Head of caudate nucleus (tissue), 42 donors: ENCODE results near the gene GNB2.

Experiments used
- DNase-seq, 42 donors: peaks; one replicate each; pipeline versions ENCODE4 v3.0.0 to v3.0.0-alpha.2; 2020 to 2021; ENCODE audit warnings: mixed read lengths in 7 of 42
- intact Hi-C: fragments of 100-400 bp; cut with DNase I; formaldehyde crosslinking; loops from one replicate; pipeline ENCODE4 v1.15.0; 2022

GNB2 gene

DNA sequence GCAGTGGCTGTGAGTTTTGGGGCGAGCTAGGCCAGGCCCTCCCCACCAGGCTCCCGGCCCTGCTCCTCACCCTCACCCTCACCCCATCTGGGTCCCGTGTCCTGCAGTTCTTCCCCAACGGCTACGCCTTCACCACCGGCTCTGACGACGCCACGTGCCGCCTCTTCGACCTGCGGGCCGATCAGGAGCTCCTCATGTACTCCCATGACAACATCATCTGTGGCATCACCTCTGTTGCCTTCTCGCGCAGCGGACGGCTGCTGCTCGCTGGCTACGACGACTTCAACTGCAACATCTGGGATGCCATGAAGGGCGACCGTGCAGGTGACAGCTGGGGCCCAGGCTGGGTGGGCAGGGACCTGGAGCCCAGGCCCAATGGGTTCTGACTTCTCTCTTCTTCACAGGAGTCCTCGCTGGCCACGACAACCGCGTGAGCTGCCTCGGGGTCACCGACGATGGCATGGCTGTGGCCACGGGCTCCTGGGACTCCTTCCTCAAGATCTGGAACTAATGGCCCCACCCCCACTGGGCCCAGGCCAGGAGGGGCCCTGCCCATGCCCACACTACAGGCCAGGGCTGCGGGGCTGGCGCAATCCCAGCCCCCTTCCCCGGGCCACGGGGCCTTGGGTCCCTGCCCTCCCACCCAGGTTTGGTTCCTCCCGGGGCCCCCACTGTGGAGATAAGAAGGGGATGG lies 4.9 kb downstream of the GNB2 start:
- DNase-seq = peak in 4 of 42 donors; percentile 7 to 41 (median 20)
- intact Hi-C loops = no loop called here

DNA sequence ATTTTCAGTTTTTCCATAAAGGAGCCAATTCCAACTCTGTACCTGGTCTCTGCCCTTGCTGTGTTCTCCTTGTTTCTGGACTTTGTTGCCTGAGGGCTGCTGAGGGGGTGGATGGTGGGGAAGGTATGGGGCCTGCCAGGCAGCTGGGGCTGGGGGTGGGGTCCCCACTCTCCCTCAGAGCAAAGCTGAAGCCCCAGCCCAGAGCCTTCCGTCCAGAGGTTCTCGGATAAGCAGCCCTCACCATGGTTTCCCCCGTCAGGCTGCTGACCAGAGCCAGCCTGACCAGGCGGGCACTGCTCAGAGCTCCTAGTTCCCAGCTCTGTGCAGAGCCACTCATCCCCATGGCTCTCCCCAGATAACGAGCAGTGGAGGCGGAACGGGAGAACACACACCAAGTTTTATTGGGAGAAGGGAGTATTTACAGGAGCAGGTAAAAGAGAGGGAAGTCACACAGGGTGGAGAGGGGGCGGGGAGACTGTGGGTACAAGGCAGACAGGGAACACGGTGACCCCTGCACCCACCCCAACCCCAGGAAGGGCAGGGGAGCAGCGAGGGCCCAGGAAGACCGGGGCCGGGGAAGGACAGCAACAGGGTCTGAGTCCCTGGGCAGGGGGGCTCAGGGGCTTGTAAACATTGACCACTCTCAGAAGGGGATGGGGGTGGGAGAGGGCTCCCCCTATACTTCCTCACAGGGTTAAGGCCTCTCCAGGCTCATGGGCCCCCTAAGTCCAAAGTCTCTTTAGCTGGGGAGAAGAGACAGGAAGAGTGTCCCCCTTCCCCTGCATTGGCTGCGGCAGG lies 5.8 kb downstream of the GNB2 start:
- intact Hi-C loops = no loop called here
- DNase-seq = peak in 26 of 42 donors; percentile 32 to 86 (median 62)

DNA sequence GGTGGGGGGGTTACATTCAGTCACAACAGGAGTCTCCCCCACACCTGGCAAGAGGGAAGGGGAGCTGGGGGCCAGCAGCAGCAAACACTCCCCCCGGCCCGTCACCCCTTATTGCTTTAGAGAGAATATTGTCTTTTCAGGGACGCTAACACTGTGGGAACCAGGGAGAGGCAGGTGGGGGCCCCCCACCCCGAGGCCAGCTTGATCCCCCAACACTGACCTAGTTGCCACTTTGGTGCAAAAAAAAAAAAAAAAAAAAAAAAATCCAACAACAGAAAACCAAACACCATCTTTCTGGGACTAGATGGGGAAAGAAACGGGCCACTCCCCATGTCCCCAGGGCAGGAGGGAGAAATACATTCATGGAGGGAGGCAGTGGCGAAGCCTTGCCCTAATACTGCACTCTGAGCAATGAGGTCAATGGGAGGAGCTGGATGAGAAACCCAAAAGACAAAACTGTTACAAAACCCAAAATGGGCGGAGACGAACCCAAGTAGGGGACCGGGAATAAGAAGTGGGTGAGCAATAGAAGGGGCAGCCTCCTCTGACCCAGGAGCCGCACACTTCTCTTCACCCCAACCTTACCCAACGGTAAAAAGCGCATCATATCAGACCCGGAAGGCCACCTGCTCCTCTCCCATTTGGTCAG lies 6.5 kb downstream of the GNB2 start:
- peak in 15 of 42 donors; percentile 13 to 73 (median 41) for DNase-seq
- intact Hi-C loops = loop anchor here (10.0 kb wide), 1 partner anchor 205 kb away; the partner anchor contains the start of gene TSC22D4

DNA sequence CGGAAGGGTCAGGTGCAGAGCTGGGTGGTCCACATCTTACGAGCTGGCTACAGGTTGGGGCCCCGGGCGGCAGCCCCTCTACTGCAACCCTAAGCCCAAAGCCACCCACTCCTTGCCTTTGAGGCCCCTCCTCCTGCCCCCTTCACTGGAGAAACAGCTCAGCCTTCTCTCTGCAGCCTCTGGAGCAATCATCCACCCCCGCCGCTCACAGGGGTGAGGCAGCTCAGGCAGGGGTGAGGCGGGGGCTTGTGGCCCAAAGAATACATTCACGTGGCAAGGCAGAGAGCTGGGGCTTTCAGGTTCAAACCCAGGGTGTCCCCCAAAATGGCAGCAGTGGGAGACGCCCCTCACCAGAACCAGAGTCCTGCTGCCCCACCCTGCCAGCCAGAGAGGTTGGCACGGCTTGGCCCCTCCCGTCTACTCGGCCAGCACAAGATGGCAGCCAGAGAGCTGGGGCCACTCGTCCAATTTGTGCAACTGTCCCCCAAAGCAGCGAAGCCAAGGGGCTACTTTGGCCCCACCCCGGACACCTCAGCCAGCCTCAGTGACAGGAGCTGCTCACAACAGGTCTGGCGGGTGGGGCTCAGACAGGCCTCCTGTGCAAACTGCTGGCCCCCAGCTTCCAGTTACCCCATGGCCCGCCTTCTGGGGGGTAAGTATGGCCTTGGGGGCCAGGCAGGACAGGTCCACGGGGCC lies 7.2 kb downstream of the GNB2 start:
- peak in 41 of 42 donors; percentile 41 to 93 (median 76) for DNase-seq
- intact Hi-C loops = loop anchor here (10.0 kb wide), 1 partner anchor 206 kb away; the partner anchor contains the start of gene TSC22D4

DNA sequence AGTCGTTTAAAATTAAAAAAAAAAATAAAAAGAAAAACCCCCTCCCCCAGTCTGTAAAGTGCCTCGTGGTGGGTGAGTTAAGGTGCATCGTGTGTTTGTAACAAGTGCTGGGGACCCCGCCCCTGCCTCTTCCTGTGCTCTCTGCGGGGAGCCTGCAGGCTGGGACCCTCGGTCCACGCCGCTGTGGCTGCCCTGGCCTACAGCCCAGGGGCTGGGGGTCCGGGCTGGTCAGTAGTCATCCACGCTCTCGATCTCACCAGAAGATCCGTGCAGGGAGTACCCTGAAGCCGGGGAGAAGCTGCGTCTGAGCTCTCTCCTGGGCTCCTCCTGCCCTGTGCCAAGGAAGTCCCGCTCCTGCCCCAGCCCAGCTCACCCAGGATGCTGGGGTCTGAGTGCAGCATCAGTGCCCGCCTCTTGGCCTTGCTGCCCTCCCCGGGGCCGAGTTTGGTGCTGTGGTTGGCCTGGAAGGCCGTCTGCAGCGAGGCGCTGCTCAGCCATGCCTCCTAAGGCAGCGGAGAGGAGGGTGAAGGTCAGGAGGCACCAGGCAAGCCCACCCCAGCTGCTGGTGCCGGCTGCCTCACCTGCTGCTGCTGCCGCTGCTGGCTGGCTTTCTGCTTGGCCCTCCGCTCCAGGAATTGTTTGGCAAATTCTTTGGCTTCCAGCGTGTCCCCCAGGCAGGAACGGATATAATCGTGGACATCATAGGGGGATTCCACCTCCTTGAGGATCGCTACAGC lies 8.1 kb downstream of the GNB2 start:
- peak in 1 of 42 donors; percentile 3 for DNase-seq
- intact Hi-C loops = loop anchor here (10.0 kb wide), 1 partner anchor 207 kb away; the partner anchor contains the start of gene TSC22D4

DNA sequence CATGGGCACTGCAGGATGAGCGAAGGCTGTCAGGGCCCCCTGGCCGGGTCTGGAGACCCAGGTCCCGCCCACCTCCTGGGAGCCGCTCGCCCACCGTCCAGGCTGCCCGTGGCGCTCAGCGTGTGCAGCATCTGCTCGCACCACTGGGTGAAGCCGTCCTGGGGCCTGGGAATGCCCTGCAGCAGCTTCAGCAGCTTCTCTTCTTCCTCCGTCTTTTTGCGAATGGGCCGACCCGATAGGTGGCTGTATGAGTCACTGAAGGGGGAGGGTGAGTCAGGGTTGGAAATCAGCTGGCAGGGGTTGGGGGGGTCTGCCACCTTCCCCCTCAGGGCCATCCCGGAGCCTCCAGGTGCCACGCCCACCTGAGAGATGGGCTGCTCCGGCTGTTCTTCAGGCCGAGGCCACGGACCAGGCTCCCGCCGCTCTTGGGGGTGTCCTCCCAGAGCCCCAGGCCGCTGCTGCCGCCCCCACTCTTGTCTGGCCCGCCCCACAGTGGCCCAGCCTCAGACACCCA lies 8.7 kb downstream of the GNB2 start:
- intact Hi-C loops = loop anchor here (10.0 kb wide), 1 partner anchor 207 kb away; the partner anchor contains the start of gene TSC22D4
- peak in 26 of 42 donors; percentile 31 to 83 (median 61) for DNase-seq

DNA sequence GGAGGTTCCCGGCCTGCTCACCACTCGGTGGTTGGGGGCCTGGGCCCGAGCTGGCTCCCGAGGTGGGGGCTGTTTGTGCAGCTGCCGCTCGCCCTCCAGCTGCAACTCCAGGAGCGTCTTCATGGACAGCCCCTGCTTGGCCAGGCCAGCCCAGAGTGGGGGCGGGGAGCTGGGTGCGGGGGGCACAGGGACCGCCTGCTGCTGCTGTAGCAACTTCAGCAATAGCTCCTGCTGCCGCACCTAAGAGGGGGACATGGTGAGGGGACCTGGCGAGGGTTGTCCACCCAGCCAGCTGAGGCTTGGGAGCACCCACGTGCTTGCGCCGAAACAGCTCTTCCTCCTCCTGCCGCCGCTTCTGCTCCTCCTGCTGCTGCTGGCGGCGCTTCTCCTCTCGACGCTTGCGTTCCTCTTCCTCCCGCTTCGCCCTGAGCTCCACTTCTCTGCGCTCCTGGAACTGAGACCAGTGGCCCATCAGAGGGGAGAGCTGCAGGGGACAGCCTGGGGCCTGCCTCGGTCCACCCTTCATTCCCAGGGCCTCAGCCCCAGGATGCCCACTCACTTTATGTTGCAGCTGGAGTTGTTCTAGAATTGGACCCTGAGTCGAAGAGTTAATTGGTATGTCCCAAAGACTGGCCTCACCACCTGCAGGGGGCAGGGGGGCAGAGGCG lies 9.6 kb downstream of the GNB2 start:
- intact Hi-C loops = loop anchor here (10.0 kb wide), 1 partner anchor 208 kb away; the partner anchor contains the start of gene TSC22D4
- DNase-seq = peak in 12 of 42 donors; percentile 11 to 66 (median 32)

DNA sequence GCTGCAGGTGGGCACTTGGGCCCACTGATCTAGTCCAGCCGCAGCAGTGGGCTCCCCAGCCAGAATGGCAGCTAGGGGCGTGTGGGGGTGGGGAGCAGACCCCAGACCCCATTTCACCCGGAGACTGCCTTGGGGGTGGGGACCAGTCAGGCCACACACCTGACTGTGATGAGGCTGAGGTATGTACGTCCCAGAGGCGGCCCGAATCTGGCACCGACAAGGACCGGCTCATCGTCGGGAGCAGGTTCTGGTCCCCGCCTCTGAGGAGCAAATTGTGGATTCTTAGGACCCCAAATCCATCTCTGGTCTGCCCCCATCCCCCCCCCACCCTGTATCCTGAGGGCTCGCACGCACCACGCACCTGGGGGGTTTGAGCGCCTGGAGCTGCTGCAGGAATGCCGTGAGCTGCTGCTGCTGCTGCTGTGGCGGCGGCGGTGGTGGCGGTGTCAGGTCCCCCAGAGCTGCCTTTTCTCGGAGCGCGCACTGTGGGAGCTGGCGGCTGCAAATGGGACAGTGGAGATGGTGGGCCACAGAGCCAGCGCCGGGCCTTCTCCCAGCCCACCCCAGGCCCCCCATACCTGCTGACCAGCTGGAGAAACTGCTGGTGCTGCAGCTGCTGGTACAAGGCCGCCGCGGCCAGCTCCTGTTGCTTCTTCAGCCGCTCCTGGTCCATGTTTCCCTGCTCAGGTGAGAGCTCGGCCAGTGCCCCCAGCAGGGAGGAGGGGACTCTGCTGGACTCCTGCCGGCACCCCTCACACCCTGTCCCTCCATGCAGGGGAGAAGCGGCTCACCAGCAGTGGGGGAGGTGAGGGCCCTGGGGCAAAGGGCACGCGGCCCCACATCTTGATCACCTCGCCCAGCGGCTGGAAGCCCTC lies 10.4 kb downstream of the GNB2 start:
- DNase-seq = peak in 12 of 42 donors; percentile 16 to 58 (median 42)
- intact Hi-C loops = loop anchor here (10.0 kb wide), 1 partner anchor 209 kb away; the partner anchor contains the start of gene TSC22D4

DNA sequence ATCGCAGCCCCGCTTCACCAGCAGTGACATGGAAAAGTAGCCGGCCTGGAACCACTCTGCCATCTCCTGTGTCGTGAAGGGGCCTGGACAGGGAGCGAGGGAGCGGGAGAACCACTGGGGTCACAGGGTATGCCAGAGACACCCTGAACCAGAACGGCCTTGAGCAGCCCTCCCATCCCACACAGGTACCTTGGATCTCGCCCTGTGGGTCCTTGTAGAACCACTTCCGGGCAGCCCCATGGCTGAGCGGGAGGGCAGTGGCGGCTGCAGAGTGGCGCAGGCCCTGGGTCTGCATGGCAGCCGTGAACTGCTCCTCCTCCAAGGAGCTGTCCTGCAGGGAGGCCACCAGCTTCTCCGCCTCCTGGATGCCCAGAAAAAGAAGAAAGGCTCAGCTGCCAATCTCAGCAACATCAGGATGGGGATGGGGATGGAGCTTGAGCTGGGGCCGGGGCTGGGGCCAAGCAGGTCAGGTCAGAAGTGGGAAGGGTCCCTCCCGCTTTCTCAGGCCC lies 11.0 kb downstream of the GNB2 start:
- peak in 2 of 42 donors; percentile 20 to 35 for DNase-seq
- intact Hi-C loops = loop anchor here (10.0 kb wide), 1 partner anchor 210 kb away; the partner anchor contains the start of gene TSC22D4

DNA sequence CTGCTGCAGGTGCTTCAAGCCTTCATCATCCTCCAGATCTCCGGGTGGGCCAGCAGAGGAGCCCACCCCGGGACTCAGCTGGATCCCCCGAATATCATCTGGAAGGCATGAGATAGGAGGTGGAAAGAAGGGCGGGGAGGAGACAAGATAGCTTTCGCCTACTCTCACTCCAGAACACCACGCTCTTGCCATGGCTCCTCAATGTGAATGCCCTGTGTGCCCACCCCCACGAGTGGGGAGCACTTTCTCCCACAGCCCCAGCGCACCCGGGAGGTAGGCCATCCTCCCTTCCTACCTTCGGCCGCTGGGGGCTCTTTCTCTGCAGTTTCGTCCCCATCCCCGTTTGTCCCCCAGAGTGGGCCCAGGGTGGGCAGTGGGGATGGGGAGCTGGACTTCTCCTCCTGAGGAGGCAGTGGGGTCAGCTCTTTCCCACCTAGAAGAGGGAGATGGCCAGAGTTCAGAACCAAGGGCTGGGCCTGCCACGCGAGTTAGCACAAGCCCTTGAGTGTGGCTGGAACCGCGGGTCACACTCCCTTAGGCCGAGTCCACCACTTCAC lies 11.6 kb downstream of the GNB2 start:
- intact Hi-C loops = loop anchor here (10.0 kb wide), 1 partner anchor 210 kb away; the partner anchor contains the start of gene TSC22D4
- DNase-seq = peak in 5 of 42 donors; percentile 4 to 29 (median 20)

DNA sequence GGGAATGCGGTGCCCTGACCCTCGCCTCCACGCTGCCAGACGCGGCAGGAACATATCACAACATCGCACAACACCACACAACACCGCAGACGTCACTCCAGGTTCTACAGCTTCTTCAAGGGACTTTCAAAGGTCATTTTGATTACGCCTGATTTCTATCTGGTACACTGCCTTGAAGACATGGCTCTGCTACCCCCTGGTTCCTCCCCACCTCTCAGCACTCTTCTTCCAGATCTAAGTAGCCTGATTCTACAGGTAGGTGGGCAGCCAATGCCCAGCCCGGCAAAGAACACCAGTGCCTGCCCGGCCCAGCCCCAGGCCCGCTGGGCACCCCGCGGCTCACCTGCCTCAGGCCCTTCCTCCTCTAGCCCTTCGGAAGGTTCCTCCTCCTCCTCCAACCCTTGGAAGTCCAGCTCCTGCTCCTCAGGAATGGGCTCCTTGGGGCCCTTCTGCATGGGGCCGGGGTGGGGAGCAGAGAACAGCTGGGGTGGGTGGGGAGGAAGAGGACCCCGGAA lies 12.1 kb downstream of the GNB2 start:
- DNase-seq = no peak
- intact Hi-C loops = loop anchor here (10.0 kb wide), 1 partner anchor 211 kb away; the partner anchor contains the start of gene TSC22D4

DNA sequence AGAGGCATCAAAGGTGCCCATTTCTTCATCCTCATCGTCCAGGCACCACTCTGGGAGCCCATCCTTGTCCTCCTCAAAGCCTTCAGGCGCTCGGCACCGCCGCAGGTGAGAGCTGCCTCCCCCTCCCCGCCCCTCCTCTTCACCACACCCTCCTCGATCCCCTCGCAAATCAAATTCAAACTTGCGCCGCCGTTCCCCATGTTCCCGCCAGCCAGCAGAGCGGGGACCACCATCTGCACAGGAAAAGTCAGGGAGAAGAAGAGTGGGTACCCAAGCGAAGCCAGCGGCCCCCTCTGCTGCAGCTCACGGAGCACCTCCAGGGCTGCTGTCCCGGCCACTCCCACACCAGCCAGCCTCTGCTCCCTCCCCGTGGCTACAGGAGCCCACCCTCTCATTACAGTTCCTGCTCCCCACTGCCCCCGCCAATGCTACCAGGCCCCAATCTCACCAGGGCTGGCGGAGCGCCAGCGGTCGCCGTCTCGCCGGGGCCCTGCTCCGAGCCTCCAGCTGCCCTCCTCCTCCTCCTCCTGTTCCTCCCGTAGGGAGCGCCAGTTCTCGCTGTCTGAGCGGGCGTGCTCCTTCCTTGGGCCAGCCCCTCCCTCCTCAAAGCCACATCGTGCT lies 12.8 kb downstream of the GNB2 start:
- DNase-seq = peak in 10 of 42 donors; percentile 8 to 55 (median 26)
- intact Hi-C loops = loop anchor here (10.0 kb wide), 1 partner anchor 212 kb away; the partner anchor contains the start of gene TSC22D4

DNA sequence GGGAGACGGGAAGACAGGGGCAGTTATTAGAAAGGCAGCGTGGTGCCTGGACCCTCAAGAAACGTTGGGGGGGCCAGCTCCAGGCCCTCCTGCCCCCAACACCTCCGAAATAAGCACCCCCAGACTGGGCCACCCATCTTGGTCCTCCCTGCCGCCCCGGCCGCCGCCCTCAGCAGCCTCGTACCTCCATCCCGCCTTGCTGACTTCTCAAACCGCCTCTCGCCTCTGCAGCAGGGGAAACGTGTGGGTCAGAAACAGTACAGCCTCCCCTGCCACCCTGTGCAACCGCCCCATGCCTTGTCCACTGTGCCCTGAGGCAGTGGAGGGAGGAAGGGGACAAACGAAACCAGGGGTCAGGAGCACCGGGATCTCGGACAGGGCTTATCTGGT lies 13.3 kb downstream of the GNB2 start:
- intact Hi-C loops = loop anchor here (10.0 kb wide), 1 partner anchor 212 kb away; the partner anchor contains the start of gene TSC22D4
- no peak for DNase-seq

DNA sequence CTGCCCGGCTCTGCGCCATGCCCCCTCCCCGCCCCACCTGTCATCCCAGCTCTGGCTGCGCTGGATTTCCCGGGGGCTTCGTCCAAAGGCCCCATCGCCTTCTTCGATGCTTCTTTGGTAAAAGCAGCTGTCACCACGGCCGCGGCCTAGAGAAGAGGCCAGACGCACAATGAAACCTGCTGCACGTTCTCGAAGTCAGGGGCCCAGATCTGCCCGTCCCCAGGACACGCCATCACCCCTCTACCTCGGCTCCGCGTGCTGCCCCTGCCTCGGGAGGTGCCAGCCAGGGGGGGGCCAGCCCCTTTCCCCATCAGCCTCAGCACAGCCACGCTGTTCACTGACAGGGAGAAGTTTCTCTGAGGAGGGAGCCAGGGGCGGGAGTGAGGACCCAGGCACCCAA lies 13.7 kb downstream of the GNB2 start:
- DNase-seq = peak in 1 of 42 donors; percentile 2
- intact Hi-C loops = loop anchor here (10.0 kb wide), 1 partner anchor 212 kb away; the partner anchor contains the start of gene TSC22D4
